ENCODE data around the gene ADAMTSL1. TPM values are rescaled to one million over a fixed set of nuclear protein-coding genes. Genes with fewer than 3 reads are reported as not detected.

ADAMTSL1 gene
- total and polyA plus RNA-seq, 2 donors from 2014 or later: 3.0 to 27.3 TPM

- no peak for DNase-seq
- TF ChIP-seq CTCF (IDR thresholded peaks at IDR 0.05; ENCODE audit: borderline replicate concordance, extremely low read depth, insufficient read depth): no peak
- FAIRE-seq: no peak
Measured at GRCh38 chr9:18893491-18893890, 419.5 kb downstream of the ADAMTSL1 start.

GRCh38 chr9:18896004-18896403 is 422.1 kb downstream of the ADAMTSL1 start:
- H3K27me3 ChIP-seq (ENCODE audit: control insufficient read depth, insufficient read depth, low read length): no peaks in the 10 kb centered on the region
- FAIRE-seq (no peak), DNase-seq (no peak)
- no peak for TF ChIP-seq CTCF (IDR thresholded peaks at IDR 0.05; ENCODE audit: borderline replicate concordance, extremely low read depth, insufficient read depth)
- H3K9ac ChIP-seq (ENCODE audit: low read length in 3 of 3): no peak overlapping the region
- no peak overlapping the region for H3K27ac ChIP-seq (ENCODE audit: low read depth in 2 of 2, low read length in 2 of 2)
- no peaks in the 10 kb centered on the region for H3K36me3 ChIP-seq (ENCODE audit: control insufficient read depth in 2 of 3, insufficient read depth in 3 of 3, low read length in 3 of 3)
- intact Hi-C loops (cut with DNase I): no loop called here
- H3K4me1 ChIP-seq (ENCODE audit: control insufficient read depth in 2 of 3, insufficient read depth in 2 of 3, low read depth in 1 of 3, low read length in 3 of 3): no peaks in the 10 kb centered on the region
- H3K4me3 ChIP-seq (ENCODE audit: low read length in 3 of 3): no peak overlapping the region
- peaks cover 0 to 20% (median 5%) of the 10 kb centered on the region in 3 donors for H3K9me3 ChIP-seq (ENCODE audit: control insufficient read depth in 2 of 3, insufficient read depth in 1 of 3, low read length in 3 of 3)

More at GRCh38 chr9:18893491-18893890, 419.5 kb downstream of the ADAMTSL1 start:
- H3K4me3 ChIP-seq (ENCODE audit: low read length in 3 of 3): no peak overlapping the region
- H3K9me3 ChIP-seq (ENCODE audit: control insufficient read depth in 2 of 3, insufficient read depth in 1 of 3, low read length in 3 of 3): peaks cover 0 to 20% (median 5%) of the 10 kb centered on the region in 3 donors
- H3K4me1 ChIP-seq (ENCODE audit: control insufficient read depth in 2 of 3, insufficient read depth in 2 of 3, low read depth in 1 of 3, low read length in 3 of 3): no peaks in the 10 kb centered on the region
- intact Hi-C loops (cut with DNase I): no loop called here
- H3K36me3 ChIP-seq (ENCODE audit: control insufficient read depth in 2 of 3, insufficient read depth in 3 of 3, low read length in 3 of 3): no peaks in the 10 kb centered on the region
- no peak overlapping the region for H3K27ac ChIP-seq (ENCODE audit: low read depth in 2 of 2, low read length in 2 of 2)
- H3K27me3 ChIP-seq (ENCODE audit: control insufficient read depth, insufficient read depth, low read length): no peaks in the 10 kb centered on the region
- H3K9ac ChIP-seq (ENCODE audit: low read length in 3 of 3): no peak overlapping the region

- H3K4me3 ChIP-seq (ENCODE audit: low read length in 3 of 3): no peak overlapping the region
- H3K9ac ChIP-seq (ENCODE audit: low read length in 3 of 3): no peak overlapping the region
- TF ChIP-seq CTCF (IDR thresholded peaks at IDR 0.05; ENCODE audit: borderline replicate concordance, extremely low read depth, insufficient read depth): no peak
- no peaks in the 10 kb centered on the region for H3K36me3 ChIP-seq (ENCODE audit: control insufficient read depth in 2 of 3, insufficient read depth in 3 of 3, low read length in 3 of 3)
- no peaks in the 10 kb centered on the region for H3K27me3 ChIP-seq (ENCODE audit: control insufficient read depth, insufficient read depth, low read length)
- H3K27ac ChIP-seq (ENCODE audit: low read depth in 2 of 2, low read length in 2 of 2): no peak overlapping the region
- FAIRE-seq (no peak), DNase-seq (no peak)
- no peaks in the 10 kb centered on the region for H3K4me1 ChIP-seq (ENCODE audit: control insufficient read depth in 2 of 3, insufficient read depth in 2 of 3, low read depth in 1 of 3, low read length in 3 of 3)
- intact Hi-C loops (cut with DNase I): no loop called here
- peaks cover 0 to 20% (median 5%) of the 10 kb centered on the region in 3 donors for H3K9me3 ChIP-seq (ENCODE audit: control insufficient read depth in 2 of 3, insufficient read depth in 1 of 3, low read length in 3 of 3)
Measured at GRCh38 chr9:18896531-18897179, 422.7 kb downstream of the ADAMTSL1 start.
